NCI-H226 (cell line): ENCODE data around the gene C12orf75.
"Not testable (repeated sequence)": the region's sequence is repeated elsewhere in the genome, so short reads cannot be mapped to it uniquely, and the experiment has no call there.

ENCODE experiments used
- DNase-seq: peaks from one replicate; pipeline ENCODE4 v3.0.0-alpha.2; 2015

Gene C12orf75

GRCh38 chr12:105336411-105336810 lies 5.9 kb downstream of the C12orf75 start:
- DNase-seq, result no peak

GRCh38 chr12:105337391-105337790 lies 6.9 kb downstream of the C12orf75 start:
- no peak for DNase-seq

- no peak for DNase-seq
Observed at GRCh38 chr12:105338966-105339365, 8.5 kb downstream of the C12orf75 start.

GRCh38 chr12:105341010-105341409 lies 10.5 kb downstream of the C12orf75 start:
- DNase-seq, result peak; percentile 29

- DNase-seq, result not testable (repeated sequence)
Observed at GRCh38 chr12:105341620-105342019, 11.1 kb downstream of the C12orf75 start.

GRCh38 chr12:105342464-105342863 lies 12.0 kb downstream of the C12orf75 start:
- DNase-seq, result peak; percentile 17

GRCh38 chr12:105343836-105344235 lies 13.3 kb downstream of the C12orf75 start:
- no peak for DNase-seq

GRCh38 chr12:105347499-105347898 lies 17.0 kb downstream of the C12orf75 start:
- DNase-seq, result no peak

- DNase-seq, result no peak
Observed at GRCh38 chr12:105348142-105348541, 17.7 kb downstream of the C12orf75 start.

GRCh38 chr12:105348561-105348960 lies 18.1 kb downstream of the C12orf75 start:
- no peak for DNase-seq

- DNase-seq, result no peak
Observed at GRCh38 chr12:105349138-105349537, 18.6 kb downstream of the C12orf75 start.

- no peak for DNase-seq
Observed at GRCh38 chr12:105351523-105351922, 21.0 kb downstream of the C12orf75 start.

GRCh38 chr12:105352052-105352451 lies 21.6 kb downstream of the C12orf75 start:
- no peak for DNase-seq

GRCh38 chr12:105352940-105353635 lies 22.6 kb downstream of the C12orf75 start:
- DNase-seq, result no peak

- DNase-seq, result peak; percentile 80
Observed at GRCh38 chr12:105355752-105356151, 25.3 kb downstream of the C12orf75 start.

GRCh38 chr12:105357162-105357691 lies 26.7 kb downstream of the C12orf75 start:
- DNase-seq, result peak; percentile 89

GRCh38 chr12:105358789-105359188 lies 28.3 kb downstream of the C12orf75 start:
- DNase-seq, result no peak

- no peak for DNase-seq
Observed at GRCh38 chr12:105359856-105360255, 29.4 kb downstream of the C12orf75 start.

GRCh38 chr12:105363890-105364289 lies 33.4 kb downstream of the C12orf75 start:
- DNase-seq, result no peak

- DNase-seq, result no peak
Observed at GRCh38 chr12:105365231-105365630, 34.7 kb downstream of the C12orf75 start.

- DNase-seq, result no peak
Observed at GRCh38 chr12:105368047-105368646, 37.7 kb downstream of the C12orf75 start.

GRCh38 chr12:105369014-105369413 lies 38.5 kb downstream of the C12orf75 start:
- DNase-seq, result peak; percentile 14

GRCh38 chr12:105374303-105374702 lies 43.8 kb downstream of the C12orf75 start:
- no peak for DNase-seq

- no peak for DNase-seq
Observed at GRCh38 chr12:105377077-105377476, 46.6 kb downstream of the C12orf75 start.
